Measurements from ENCODE around the gene C1QTNF1.

GRCh38 chr17:79024901-79025737, 1.1 kb downstream of the C1QTNF1 start:
- TF ChIP-seq CTCF (IDR thresholded peaks at IDR 0.05) = no peak
- TF ChIP-seq PBX3 (IDR thresholded peaks at IDR 0.05) = no peak
- no peak for TF ChIP-seq SIN3A (IDR thresholded peaks at IDR 0.05; ENCODE audit: borderline replicate concordance, low read depth, low read length)
- TF ChIP-seq GABPA (IDR thresholded peaks at IDR 0.05; ENCODE audit: low read depth) = no peak
- no peak for TF ChIP-seq IRF3 (IDR thresholded peaks at IDR 0.05; ENCODE audit: low read depth, low read length)
- TF ChIP-seq NRF1 (IDR thresholded peaks at IDR 0.05; ENCODE audit: low read depth, low read length) = no peak
- no peak for TF ChIP-seq RFX5 (IDR thresholded peaks at IDR 0.05; ENCODE audit: low read length)
- TF ChIP-seq ZBTB33 (IDR thresholded peaks at IDR 0.05; ENCODE audit: borderline replicate concordance, low read depth) = no peak

All from SK-N-SH (cell line).